ENCODE data around the gene CTNNA3.

The CTNNA3 gene

GRCh38 chr10:66318761-66319160 is 1377.2 kb downstream of the CTNNA3 start:
- Histone ChIP-seq H3K9ac (ENCODE audit: low read length) (no peak overlapping the region), H3K4me1 (ENCODE audit: control insufficient read depth, low read depth, low read length) (no peaks in the 10 kb centered on the region), H3K9me3 (ENCODE audit: control insufficient read depth, low read depth, low read length) (no peaks in the 10 kb centered on the region), H3K36me3 (ENCODE audit: control insufficient read depth, low read depth, low read length) (no peaks in the 10 kb centered on the region), H3K27me3 (ENCODE audit: control insufficient read depth, insufficient read depth, low read length) (no peaks in the 10 kb centered on the region), H3K27ac (ENCODE audit: low read length) (no peak overlapping the region), H3K4me3 (ENCODE audit: low read length) (no peak overlapping the region)

GRCh38 chr10:66307826-66308225 is 1388.2 kb downstream of the CTNNA3 start:
- H3K27me3 ChIP-seq (ENCODE audit: control insufficient read depth, insufficient read depth, low read length) = no peaks in the 10 kb centered on the region
- H3K36me3 ChIP-seq (ENCODE audit: control insufficient read depth, low read depth, low read length) = no peaks in the 10 kb centered on the region
- no peak overlapping the region for H3K4me3 ChIP-seq (ENCODE audit: low read length)
- no peaks in the 10 kb centered on the region for H3K4me1 ChIP-seq (ENCODE audit: control insufficient read depth, low read depth, low read length)
- H3K9ac ChIP-seq (ENCODE audit: low read length) = no peak overlapping the region
- no peak overlapping the region for H3K27ac ChIP-seq (ENCODE audit: low read length)
- H3K9me3 ChIP-seq (ENCODE audit: control insufficient read depth, low read depth, low read length) = no peaks in the 10 kb centered on the region

GRCh38 chr10:66301078-66301477 is 1394.9 kb downstream of the CTNNA3 start:
- no peaks in the 10 kb centered on the region for H3K9me3 ChIP-seq (ENCODE audit: control insufficient read depth, low read depth, low read length)
- no peak overlapping the region for H3K27ac ChIP-seq (ENCODE audit: low read length)
- H3K36me3 ChIP-seq (ENCODE audit: control insufficient read depth, low read depth, low read length) = no peaks in the 10 kb centered on the region
- no peaks in the 10 kb centered on the region for H3K4me1 ChIP-seq (ENCODE audit: control insufficient read depth, low read depth, low read length)
- H3K4me3 ChIP-seq (ENCODE audit: low read length) = no peak overlapping the region
- no peaks in the 10 kb centered on the region for H3K27me3 ChIP-seq (ENCODE audit: control insufficient read depth, insufficient read depth, low read length)
- H3K9ac ChIP-seq (ENCODE audit: low read length) = no peak overlapping the region

- Histone ChIP-seq H3K27me3 (ENCODE audit: control insufficient read depth, insufficient read depth, low read length) (no peaks in the 10 kb centered on the region), H3K27ac (ENCODE audit: low read length) (no peak overlapping the region), H3K36me3 (ENCODE audit: control insufficient read depth, low read depth, low read length) (no peaks in the 10 kb centered on the region), H3K9me3 (ENCODE audit: control insufficient read depth, low read depth, low read length) (no peaks in the 10 kb centered on the region), H3K4me3 (ENCODE audit: low read length) (no peak overlapping the region), H3K4me1 (ENCODE audit: control insufficient read depth, low read depth, low read length) (no peaks in the 10 kb centered on the region), H3K9ac (ENCODE audit: low read length) (no peak overlapping the region)
Observed at GRCh38 chr10:66295602-66296001, 1400.4 kb downstream of the CTNNA3 start.

GRCh38 chr10:66294538-66294937 is 1401.5 kb downstream of the CTNNA3 start:
- H3K27me3 ChIP-seq (ENCODE audit: control insufficient read depth, insufficient read depth, low read length) = no peaks in the 10 kb centered on the region
- no peak overlapping the region for H3K4me3 ChIP-seq (ENCODE audit: low read length)
- H3K9me3 ChIP-seq (ENCODE audit: control insufficient read depth, low read depth, low read length) = no peaks in the 10 kb centered on the region
- H3K9ac ChIP-seq (ENCODE audit: low read length) = no peak overlapping the region
- H3K4me1 ChIP-seq (ENCODE audit: control insufficient read depth, low read depth, low read length) = no peaks in the 10 kb centered on the region
- no peak overlapping the region for H3K27ac ChIP-seq (ENCODE audit: low read length)
- H3K36me3 ChIP-seq (ENCODE audit: control insufficient read depth, low read depth, low read length) = no peaks in the 10 kb centered on the region

GRCh38 chr10:66292922-66293321 is 1403.1 kb downstream of the CTNNA3 start:
- no peaks in the 10 kb centered on the region for H3K4me1 ChIP-seq (ENCODE audit: control insufficient read depth, low read depth, low read length)
- H3K27ac ChIP-seq (ENCODE audit: low read length) = no peak overlapping the region
- no peak overlapping the region for H3K9ac ChIP-seq (ENCODE audit: low read length)
- H3K36me3 ChIP-seq (ENCODE audit: control insufficient read depth, low read depth, low read length) = no peaks in the 10 kb centered on the region
- no peaks in the 10 kb centered on the region for H3K9me3 ChIP-seq (ENCODE audit: control insufficient read depth, low read depth, low read length)
- H3K27me3 ChIP-seq (ENCODE audit: control insufficient read depth, insufficient read depth, low read length) = no peaks in the 10 kb centered on the region
- H3K4me3 ChIP-seq (ENCODE audit: low read length) = no peak overlapping the region

- Histone ChIP-seq H3K9me3 (ENCODE audit: control insufficient read depth, low read depth, low read length) (no peaks in the 10 kb centered on the region), H3K9ac (ENCODE audit: low read length) (no peak overlapping the region), H3K4me3 (ENCODE audit: low read length) (no peak overlapping the region), H3K36me3 (ENCODE audit: control insufficient read depth, low read depth, low read length) (no peaks in the 10 kb centered on the region), H3K27ac (ENCODE audit: low read length) (no peak overlapping the region), H3K4me1 (ENCODE audit: control insufficient read depth, low read depth, low read length) (no peaks in the 10 kb centered on the region), H3K27me3 (ENCODE audit: control insufficient read depth, insufficient read depth, low read length) (no peaks in the 10 kb centered on the region)
Observed at GRCh38 chr10:66292456-66292855, 1403.5 kb downstream of the CTNNA3 start.

- H3K4me3 ChIP-seq (ENCODE audit: low read length) = no peak overlapping the region
- H3K27me3 ChIP-seq (ENCODE audit: control insufficient read depth, insufficient read depth, low read length) = no peaks in the 10 kb centered on the region
- no peak overlapping the region for H3K9ac ChIP-seq (ENCODE audit: low read length)
- no peak overlapping the region for H3K27ac ChIP-seq (ENCODE audit: low read length)
- H3K9me3 ChIP-seq (ENCODE audit: control insufficient read depth, low read depth, low read length) = no peaks in the 10 kb centered on the region
- H3K36me3 ChIP-seq (ENCODE audit: control insufficient read depth, low read depth, low read length) = no peaks in the 10 kb centered on the region
- H3K4me1 ChIP-seq (ENCODE audit: control insufficient read depth, low read depth, low read length) = no peaks in the 10 kb centered on the region
Observed at GRCh38 chr10:66291133-66291532, 1404.9 kb downstream of the CTNNA3 start.

- Histone ChIP-seq H3K4me3 (ENCODE audit: low read length) (no peak overlapping the region), H3K36me3 (ENCODE audit: control insufficient read depth, low read depth, low read length) (no peaks in the 10 kb centered on the region), H3K4me1 (ENCODE audit: control insufficient read depth, low read depth, low read length) (no peaks in the 10 kb centered on the region), H3K27me3 (ENCODE audit: control insufficient read depth, insufficient read depth, low read length) (no peaks in the 10 kb centered on the region), H3K27ac (ENCODE audit: low read length) (no peak overlapping the region), H3K9ac (ENCODE audit: low read length) (no peak overlapping the region), H3K9me3 (ENCODE audit: control insufficient read depth, low read depth, low read length) (no peaks in the 10 kb centered on the region)
Observed at GRCh38 chr10:66284621-66285020, 1411.4 kb downstream of the CTNNA3 start.

- no peaks in the 10 kb centered on the region for H3K4me1 ChIP-seq (ENCODE audit: control insufficient read depth, low read depth, low read length)
- H3K9me3 ChIP-seq (ENCODE audit: control insufficient read depth, low read depth, low read length) = no peaks in the 10 kb centered on the region
- no peaks in the 10 kb centered on the region for H3K36me3 ChIP-seq (ENCODE audit: control insufficient read depth, low read depth, low read length)
- no peaks in the 10 kb centered on the region for H3K27me3 ChIP-seq (ENCODE audit: control insufficient read depth, insufficient read depth, low read length)
- no peak overlapping the region for H3K27ac ChIP-seq (ENCODE audit: low read length)
- no peak overlapping the region for H3K4me3 ChIP-seq (ENCODE audit: low read length)
- H3K9ac ChIP-seq (ENCODE audit: low read length) = no peak overlapping the region
Observed at GRCh38 chr10:66283874-66284464, 1412.0 kb downstream of the CTNNA3 start.

GRCh38 chr10:66283064-66283463 is 1412.9 kb downstream of the CTNNA3 start:
- Histone ChIP-seq H3K9ac (ENCODE audit: low read length) (no peak overlapping the region), H3K4me3 (ENCODE audit: low read length) (no peak overlapping the region), H3K9me3 (ENCODE audit: control insufficient read depth, low read depth, low read length) (no peaks in the 10 kb centered on the region), H3K27ac (ENCODE audit: low read length) (no peak overlapping the region), H3K36me3 (ENCODE audit: control insufficient read depth, low read depth, low read length) (no peaks in the 10 kb centered on the region), H3K4me1 (ENCODE audit: control insufficient read depth, low read depth, low read length) (no peaks in the 10 kb centered on the region), H3K27me3 (ENCODE audit: control insufficient read depth, insufficient read depth, low read length) (no peaks in the 10 kb centered on the region)

- Histone ChIP-seq H3K9ac (ENCODE audit: low read length) (no peak overlapping the region), H3K4me3 (ENCODE audit: low read length) (no peak overlapping the region), H3K27ac (ENCODE audit: low read length) (no peak overlapping the region), H3K36me3 (ENCODE audit: control insufficient read depth, low read depth, low read length) (no peaks in the 10 kb centered on the region), H3K9me3 (ENCODE audit: control insufficient read depth, low read depth, low read length) (no peaks in the 10 kb centered on the region), H3K27me3 (ENCODE audit: control insufficient read depth, insufficient read depth, low read length) (no peaks in the 10 kb centered on the region), H3K4me1 (ENCODE audit: control insufficient read depth, low read depth, low read length) (no peaks in the 10 kb centered on the region)
Observed at GRCh38 chr10:66281327-66281726, 1414.7 kb downstream of the CTNNA3 start.
